Esophagus muscularis mucosa (tissue), 4 donors: Measurements from ENCODE around the gene SAMD5.

Experiments
- EP300 ChIP-seq: sonication (generic); formaldehyde crosslinking; IDR thresholded peaks from one replicate; pipeline ENCODE4 v1.6.1; 2017; ENCODE audit warnings: antibody characterized with exemption
- POLR2A ChIP-seq: fragments of 450-650 bp; IDR thresholded peaks from one replicate; pipeline ENCODE4 v1.6.1; 2017; ENCODE audit warnings: antibody characterized with exemption, moderate library complexity, mild to moderate bottlenecking, low read depth
- POLR2AphosphoS5 ChIP-seq, 2 donors: sonication (generic); formaldehyde crosslinking; IDR thresholded peaks; one replicate each; pipeline ENCODE4 v1.6.1; 2017; ENCODE audit warnings: antibody characterized with exemption in 2 of 2
- TF ChIP-seq, protein P1 (sequence below), 3 experiments: fragments of 200-600 bp in 2 of 3; fragments of 450-650 bp in 1 of 3; sonication (generic) in 2 of 3; IDR thresholded peaks; one replicate each; pipeline ENCODE4 v1.5.1; 2017 to 2019; ENCODE audit warnings: antibody characterized with exemption in 3 of 3, mild to moderate bottlenecking in 2 of 3, moderate library complexity in 1 of 3

DNA sequence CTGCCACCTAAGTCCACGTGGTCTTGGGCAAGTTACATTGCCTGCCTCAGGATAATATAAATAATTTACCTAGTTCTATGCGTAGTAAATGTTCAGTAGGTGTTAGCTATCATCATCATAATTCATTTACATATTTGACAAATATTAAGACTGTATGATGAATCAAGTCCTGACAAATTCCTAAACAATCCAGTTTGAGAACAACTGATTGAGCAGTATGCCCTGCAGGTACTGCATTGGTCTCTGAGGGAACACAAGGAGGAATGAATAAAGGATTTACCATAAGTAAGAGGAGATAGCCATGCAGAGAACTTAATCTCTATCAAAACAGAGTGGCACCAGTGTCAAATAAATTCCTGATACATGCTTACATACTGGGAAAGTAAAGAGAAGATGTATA, 70.4 kb downstream of the SAMD5 start:
- TF ChIP-seq, protein P1, sequence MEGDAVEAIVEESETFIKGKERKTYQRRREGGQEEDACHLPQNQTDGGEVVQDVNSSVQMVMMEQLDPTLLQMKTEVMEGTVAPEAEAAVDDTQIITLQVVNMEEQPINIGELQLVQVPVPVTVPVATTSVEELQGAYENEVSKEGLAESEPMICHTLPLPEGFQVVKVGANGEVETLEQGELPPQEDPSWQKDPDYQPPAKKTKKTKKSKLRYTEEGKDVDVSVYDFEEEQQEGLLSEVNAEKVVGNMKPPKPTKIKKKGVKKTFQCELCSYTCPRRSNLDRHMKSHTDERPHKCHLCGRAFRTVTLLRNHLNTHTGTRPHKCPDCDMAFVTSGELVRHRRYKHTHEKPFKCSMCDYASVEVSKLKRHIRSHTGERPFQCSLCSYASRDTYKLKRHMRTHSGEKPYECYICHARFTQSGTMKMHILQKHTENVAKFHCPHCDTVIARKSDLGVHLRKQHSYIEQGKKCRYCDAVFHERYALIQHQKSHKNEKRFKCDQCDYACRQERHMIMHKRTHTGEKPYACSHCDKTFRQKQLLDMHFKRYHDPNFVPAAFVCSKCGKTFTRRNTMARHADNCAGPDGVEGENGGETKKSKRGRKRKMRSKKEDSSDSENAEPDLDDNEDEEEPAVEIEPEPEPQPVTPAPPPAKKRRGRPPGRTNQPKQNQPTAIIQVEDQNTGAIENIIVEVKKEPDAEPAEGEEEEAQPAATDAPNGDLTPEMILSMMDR (IDR thresholded peaks at IDR 0.05), result no peak
- TF ChIP-seq EP300, result no peak
- no peak for TF ChIP-seq POLR2A
- no peak for TF ChIP-seq POLR2AphosphoS5 (IDR thresholded peaks at IDR 0.05)
